MM.1S (cell line): ENCODE data around the gene PIP4K2A.

Source experiments
- DNase-seq: peaks from one replicate; pipeline ENCODE4 v3.0.0-alpha.2; 2015
- H2AFZ ChIP-seq: fragments of 300-600 bp; sonication (generic); 2 replicates; pipeline ENCODE4 v1.6.0; 2016; ENCODE audit warnings: antibody characterized with exemption, low read length
- H3F3A ChIP-seq: fragments of 300-600 bp; sonication (generic); 2 replicates; pipeline ENCODE4 v1.6.1; 2016; ENCODE audit warnings: mild to moderate bottlenecking, antibody characterized with exemption, low read length, moderate library complexity, mixed read lengths; ENCODE audit not compliant: insufficient read depth
- H3K27ac ChIP-seq: fragments of 300-600 bp; sonication (generic); 2 replicates; pipeline ENCODE4 v1.5.1; 2016; ENCODE audit warnings: mild to moderate bottlenecking, low read length
- H3K27me3 ChIP-seq: fragments of 300-600 bp; sonication (generic); replicated peaks from 2 replicates; pipeline ENCODE4 v1.6.0; 2016; ENCODE audit warnings: low read length; ENCODE audit not compliant: insufficient read depth
- H3K36me3 ChIP-seq: fragments of 300-600 bp; sonication (generic); replicated peaks from 2 replicates; pipeline ENCODE4 v1.6.1; 2016; ENCODE audit warnings: mild to moderate bottlenecking, low read length, mixed read lengths; ENCODE audit not compliant: insufficient read depth
- H3K4me1 ChIP-seq: fragments of 300-600 bp; sonication (generic); 2 replicates; pipeline ENCODE4 v1.6.1; 2016; ENCODE audit warnings: low read length, mixed read lengths
- H3K4me2 ChIP-seq: fragments of 300-600 bp; sonication (generic); 2 replicates; pipeline ENCODE4 v1.6.0; 2016; ENCODE audit warnings: low read depth, low read length
- H3K4me3 ChIP-seq: fragments of 300-600 bp; sonication (generic); 2 replicates; pipeline ENCODE4 v1.5.1; 2016; ENCODE audit warnings: low read length, mixed read lengths
- H3K79me2 ChIP-seq: fragments of 300-600 bp; sonication (generic); 2 replicates; pipeline ENCODE4 v1.6.1; 2016; ENCODE audit warnings: mixed run types, low read length, mixed read lengths
- H3K9ac ChIP-seq: fragments of 300-600 bp; sonication (generic); 2 replicates; pipeline ENCODE4 v1.6.1; 2016; ENCODE audit warnings: low read length, mixed read lengths
- H3K9me2 ChIP-seq: fragments of 300-600 bp; sonication (generic); replicated peaks from 2 replicates; pipeline ENCODE4 v1.6.1; 2016; ENCODE audit warnings: mild to moderate bottlenecking, low read length, mixed read lengths; ENCODE audit not compliant: insufficient read depth
- H3K9me3 ChIP-seq: fragments of 300-600 bp; sonication (generic); replicated peaks from 2 replicates; pipeline ENCODE4 v1.6.1; 2016; ENCODE audit warnings: mild to moderate bottlenecking, low read length, mixed read lengths; ENCODE audit not compliant: insufficient read depth
- H4K20me1 ChIP-seq: fragments of 300-600 bp; sonication (generic); 2 replicates; pipeline ENCODE4 v1.6.1; 2016; ENCODE audit warnings: mild to moderate bottlenecking, low read length, moderate library complexity, mixed read lengths; ENCODE audit not compliant: insufficient read depth
- CTCF ChIP-seq: fragments of 300-600 bp; sonication (generic); IDR thresholded peaks from 2 replicates; pipeline ENCODE4 v1.5.1; 2016; ENCODE audit warnings: antibody characterized with exemption, low read length, mixed read lengths
- EZH2 ChIP-seq: fragments of 300-600 bp; sonication (generic); optimal IDR thresholded peaks from 2 replicates; pipeline ENCODE3; 2017; ENCODE audit warnings: low read depth, mild to moderate bottlenecking, antibody characterized with exemption, low read length, mixed read lengths
- EZH2phosphoT487 ChIP-seq: fragments of 300-600 bp; sonication (generic); IDR thresholded peaks from 2 replicates; pipeline ENCODE4 v1.6.1; 2018; ENCODE audit warnings: antibody characterized with exemption, low read length

PIP4K2A gene

DNA sequence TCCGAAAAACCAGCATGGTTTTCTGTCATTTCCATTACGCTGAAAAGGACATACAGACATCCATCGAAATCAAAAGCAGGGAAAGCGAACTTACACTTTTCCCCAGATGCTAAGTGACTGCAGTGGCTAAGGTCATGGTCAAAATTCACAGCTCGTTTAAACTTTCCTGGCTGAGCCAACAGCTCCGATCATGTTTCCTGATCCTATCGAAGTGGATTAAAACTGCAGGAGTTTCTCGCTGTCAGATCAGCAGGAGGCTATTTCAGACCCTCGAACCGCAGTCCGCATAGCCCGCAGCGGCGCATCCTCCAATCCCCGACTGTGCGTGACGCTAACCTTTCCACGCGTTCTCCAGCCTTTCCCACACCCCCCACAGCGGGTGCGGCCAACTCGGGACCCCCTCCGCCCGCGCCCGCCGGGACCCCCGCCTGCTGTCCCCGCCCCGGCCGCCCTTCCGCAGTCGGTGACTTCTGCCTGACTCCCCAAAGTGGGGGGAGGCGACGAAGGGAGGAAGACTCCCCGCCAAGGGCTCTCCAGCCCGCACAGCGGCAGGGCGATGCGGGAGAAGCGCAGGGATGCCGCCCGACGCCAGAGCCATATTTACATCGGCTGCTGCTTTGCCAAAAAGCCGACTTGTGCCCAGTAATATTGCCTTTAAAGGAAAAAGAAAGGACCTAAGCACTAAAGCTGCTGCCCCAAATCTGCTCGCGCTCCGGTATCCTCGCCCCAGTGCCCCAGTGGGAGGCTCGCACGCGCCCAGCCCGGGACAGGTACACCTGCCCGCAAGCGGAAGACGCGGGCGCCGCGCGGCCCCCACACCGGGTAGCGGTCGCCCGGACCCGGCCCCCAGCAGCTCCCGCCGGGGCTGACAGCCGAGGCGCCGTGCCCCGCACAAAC lies 1.2 kb downstream of the PIP4K2A start:
- peaks cover 59% of the 10 kb centered on the region for H3K79me2 ChIP-seq
- peak overlapping the region; percentile 59; the same call in 1 of the 2 replicates for H3K27ac ChIP-seq
- H3K36me3 ChIP-seq, result no peaks in the 10 kb centered on the region
- H3K9ac ChIP-seq, result peak overlapping the region; percentile 81
- no peaks in the 10 kb centered on the region for H3K9me3 ChIP-seq
- peak overlapping the region; percentile 96 for H3K4me3 ChIP-seq
- TF ChIP-seq EZH2phosphoT487, result no peak
- no peak for TF ChIP-seq EZH2
- no peak for TF ChIP-seq CTCF
- H3K9me2 ChIP-seq, result no peaks in the 10 kb centered on the region
- peak overlapping the region; percentile 86 for H2AFZ ChIP-seq
- no peaks in the 10 kb centered on the region for H3F3A ChIP-seq
- no peaks in the 10 kb centered on the region for H3K27me3 ChIP-seq
- 0 out of 2 replicates have a peak, but pooled peaks cover 12% of the 10 kb centered on the region for H3K4me1 ChIP-seq
- H3K4me2 ChIP-seq, result peak overlapping the region; percentile 69
- DNase-seq, result peak; percentile 43
- peaks cover 3% of the 10 kb centered on the region; the same call in 1 of the 2 replicates for H4K20me1 ChIP-seq

- Histone ChIP-seq H3K9ac (no peak overlapping the region), H3K79me2 (peaks cover 67% of the 10 kb centered on the region), H3K9me2 (no peaks in the 10 kb centered on the region), H3K4me3 (peak overlapping the region; percentile 96), H3K4me1 (0 out of 2 replicates have a peak, but pooled peaks cover 12% of the 10 kb centered on the region), H3K36me3 (no peaks in the 10 kb centered on the region), H3K27ac (no peak overlapping the region), H3K4me2 (peak overlapping the region; percentile 69), H3F3A (no peaks in the 10 kb centered on the region), H4K20me1 (peaks cover 3% of the 10 kb centered on the region; the same call in 1 of the 2 replicates), H3K9me3 (no peaks in the 10 kb centered on the region), H2AFZ (no peak overlapping the region), H3K27me3 (no peaks in the 10 kb centered on the region)
- no peak for DNase-seq
- TF ChIP-seq EZH2phosphoT487, result no peak
- no peak for TF ChIP-seq EZH2
- no peak for TF ChIP-seq CTCF
Measured at GRCh38 chr10:22712211-22712955, 2.0 kb downstream of the PIP4K2A start.

GRCh38 chr10:22711373-22711772 lies 3.0 kb downstream of the PIP4K2A start:
- Histone ChIP-seq H4K20me1 (peaks cover 3% of the 10 kb centered on the region; the same call in 1 of the 2 replicates), H3K79me2 (peaks cover 77% of the 10 kb centered on the region), H2AFZ (no peak overlapping the region), H3K27ac (no peak overlapping the region), H3K4me2 (no peak overlapping the region), H3K9me3 (no peaks in the 10 kb centered on the region), H3F3A (no peaks in the 10 kb centered on the region), H3K27me3 (no peaks in the 10 kb centered on the region), H3K9me2 (no peaks in the 10 kb centered on the region), H3K9ac (no peak overlapping the region), H3K4me3 (no peak overlapping the region), H3K4me1 (0 out of 2 replicates have a peak, but pooled peaks cover 12% of the 10 kb centered on the region), H3K36me3 (no peaks in the 10 kb centered on the region)
- DNase-seq, result no peak
- TF ChIP-seq CTCF (no peak), EZH2 (no peak), EZH2phosphoT487 (no peak)
